NK-92 (cell line): Measurements from ENCODE around the gene HDAC4.

ENCODE experiments used
- DNase-seq: peaks from one replicate; lab custom pipeline; 2025; ENCODE audit not compliant: unreplicated experiment; lab: John Stamatoyannopoulos, UW

HDAC4 gene

GRCh38 chr2:239354132-239354790, 46.6 kb downstream of the HDAC4 start:
- no peak for DNase-seq

- DNase-seq = no peak
These were observed 47.1 kb downstream of the HDAC4 start for GRCh38 chr2:239353692-239354091.

GRCh38 chr2:239351687-239352086, 49.1 kb downstream of the HDAC4 start:
- no peak for DNase-seq

GRCh38 chr2:239349453-239350135, 51.2 kb downstream of the HDAC4 start:
- no peak for DNase-seq

- no peak for DNase-seq
These were observed 52.0 kb downstream of the HDAC4 start for GRCh38 chr2:239348563-239349452.

- no peak for DNase-seq
These were observed 54.1 kb downstream of the HDAC4 start for GRCh38 chr2:239346676-239347075.

- no peak for DNase-seq
These were observed 55.6 kb downstream of the HDAC4 start for GRCh38 chr2:239345251-239345650.

- no peak for DNase-seq
These were observed 56.0 kb downstream of the HDAC4 start for GRCh38 chr2:239344857-239345216.

GRCh38 chr2:239343946-239344856, 56.6 kb downstream of the HDAC4 start:
- DNase-seq = no peak

- no peak for DNase-seq
These were observed 57.4 kb downstream of the HDAC4 start for GRCh38 chr2:239343460-239343859.

- DNase-seq = no peak
These were observed 59.0 kb downstream of the HDAC4 start for GRCh38 chr2:239341840-239342239.

GRCh38 chr2:239341146-239341732, 59.6 kb downstream of the HDAC4 start:
- no peak for DNase-seq

- DNase-seq = no peak
These were observed 60.9 kb downstream of the HDAC4 start for GRCh38 chr2:239339726-239340601.

GRCh38 chr2:239339241-239339640, 61.6 kb downstream of the HDAC4 start:
- DNase-seq = no peak

GRCh38 chr2:239337877-239338484, 62.8 kb downstream of the HDAC4 start:
- DNase-seq = no peak

GRCh38 chr2:239337122-239337876, 63.5 kb downstream of the HDAC4 start:
- no peak for DNase-seq

- no peak for DNase-seq
These were observed 69.3 kb downstream of the HDAC4 start for GRCh38 chr2:239331560-239331959.

- no peak for DNase-seq
These were observed 70.0 kb downstream of the HDAC4 start for GRCh38 chr2:239330836-239331235.
